ENCODE data around the gene PRDM2.

DNA sequence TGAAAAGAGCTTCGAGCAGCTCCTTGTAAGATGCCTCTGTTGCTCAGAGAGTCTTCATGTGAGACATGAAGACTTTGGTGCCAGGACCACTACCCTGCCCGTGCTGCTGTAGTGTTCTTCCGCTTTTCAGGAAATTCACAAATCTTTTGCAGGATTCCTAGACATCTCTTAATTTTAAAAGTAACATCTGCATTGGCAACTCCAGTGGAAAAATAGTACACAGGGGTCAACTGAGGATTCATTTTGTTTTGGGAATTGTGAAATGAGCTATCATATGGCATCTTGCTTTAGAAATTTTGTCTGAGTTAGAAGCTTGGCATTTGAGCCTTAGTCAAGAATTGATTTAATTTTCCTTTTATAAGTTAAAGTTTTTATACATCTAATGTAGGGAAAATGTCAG, 7.2 kb downstream of the PRDM2 start:
- no peak for TF ChIP-seq POLR2A (IDR thresholded peaks at IDR 0.05)
- TF ChIP-seq, protein P1, sequence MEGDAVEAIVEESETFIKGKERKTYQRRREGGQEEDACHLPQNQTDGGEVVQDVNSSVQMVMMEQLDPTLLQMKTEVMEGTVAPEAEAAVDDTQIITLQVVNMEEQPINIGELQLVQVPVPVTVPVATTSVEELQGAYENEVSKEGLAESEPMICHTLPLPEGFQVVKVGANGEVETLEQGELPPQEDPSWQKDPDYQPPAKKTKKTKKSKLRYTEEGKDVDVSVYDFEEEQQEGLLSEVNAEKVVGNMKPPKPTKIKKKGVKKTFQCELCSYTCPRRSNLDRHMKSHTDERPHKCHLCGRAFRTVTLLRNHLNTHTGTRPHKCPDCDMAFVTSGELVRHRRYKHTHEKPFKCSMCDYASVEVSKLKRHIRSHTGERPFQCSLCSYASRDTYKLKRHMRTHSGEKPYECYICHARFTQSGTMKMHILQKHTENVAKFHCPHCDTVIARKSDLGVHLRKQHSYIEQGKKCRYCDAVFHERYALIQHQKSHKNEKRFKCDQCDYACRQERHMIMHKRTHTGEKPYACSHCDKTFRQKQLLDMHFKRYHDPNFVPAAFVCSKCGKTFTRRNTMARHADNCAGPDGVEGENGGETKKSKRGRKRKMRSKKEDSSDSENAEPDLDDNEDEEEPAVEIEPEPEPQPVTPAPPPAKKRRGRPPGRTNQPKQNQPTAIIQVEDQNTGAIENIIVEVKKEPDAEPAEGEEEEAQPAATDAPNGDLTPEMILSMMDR (IDR thresholded peaks at IDR 0.05): no peak
